A549 treated with AZD9567 at 1 μM for 4 hours (cell line): Measurements from ENCODE around the gene SNN. TPM values are rescaled to one million over a fixed set of nuclear protein-coding genes. Genes with fewer than 3 reads are reported as not detected.

ENCODE experiments used
- total RNA-seq: library from RNA; stranded (reverse); fragments of 200-300 nt; extraction: Qiagen RNA extraction; gene quantifications from 5 replicates; pipeline ENCODE4 v1.2.3, GENCODE V29; 2022; ENCODE audit not compliant: insufficient read depth

SNN gene
- 10.1 to 17.4 TPM (median 16.3 TPM) in 5 replicates for total RNA-seq

GRCh38 chr16:11667824-11668622 lies at the start of gene SNN:
SNN (plus strand) TSS chr16:11668455; CDS start chr16:11676060, 7,605 bp downstream.

Other genes starting within 250 kb of the SNN start
- gene LITAF, start 81.5 kb upstream of the SNN start, total RNA-seq, result 155 to 192 TPM (median 179 TPM) in 5 replicates
- 38.1 to 41.5 TPM (median 39.2 TPM) in 5 replicates for gene TXNDC11, start 74.4 kb downstream of the SNN start, total RNA-seq
- gene ZC3H7A, start 128.8 kb downstream of the SNN start, total RNA-seq, result 25.5 to 35.0 TPM (median 27.8 TPM) in 5 replicates
- gene RSL1D1, start 183.1 kb downstream of the SNN start, total RNA-seq, result 217 to 318 TPM (median 229 TPM) in 5 replicates
- gene GSPT1, start 247.5 kb downstream of the SNN start, total RNA-seq, result 170 to 247 TPM (median 176 TPM) in 5 replicates